KMS-11 (cell line): ENCODE measurements around the gene MAGEH1.

Experiments
- H2AFZ ChIP-seq: fragments of 200-600 bp; sonication (generic); 2 replicates; pipeline ENCODE4 v1.6.1; 2016; ENCODE audit warnings: antibody characterized with exemption, mixed run types, low read depth
- H3K27ac ChIP-seq: fragments of 200-600 bp; sonication (generic); 2 replicates; pipeline ENCODE4 v1.6.1; 2016; ENCODE audit warnings: mild to moderate bottlenecking, mixed run types
- H3K27me3 ChIP-seq: fragments of 200-600 bp; sonication (generic); 2 replicates; pipeline ENCODE4 v1.6.1; 2017; ENCODE audit warnings: mild to moderate bottlenecking, low read depth, mixed run types, moderate library complexity; ENCODE audit not compliant: insufficient read depth
- H3K36me3 ChIP-seq: fragments of 200-600 bp; sonication (generic); 2 replicates; pipeline ENCODE4 v1.6.1; 2017; ENCODE audit warnings: mild to moderate bottlenecking, mixed run types; ENCODE audit not compliant: insufficient read depth
- H3K4me1 ChIP-seq: fragments of 200-600 bp; sonication (generic); 2 replicates; pipeline ENCODE4 v1.6.1; 2016; ENCODE audit warnings: mild to moderate bottlenecking, low read depth, mixed run types; ENCODE audit not compliant: poor library complexity, severe bottlenecking
- H3K4me2 ChIP-seq: fragments of 200-600 bp; sonication (generic); 2 replicates; pipeline ENCODE4 v1.7.0; 2016; ENCODE audit warnings: mild to moderate bottlenecking, mixed run types
- H3K4me3 ChIP-seq: fragments of 200-600 bp; sonication (generic); IDR thresholded peaks from 2 replicates; pipeline ENCODE4 v1.6.1; 2017; ENCODE audit warnings: low read depth, low read length, mixed read lengths; ENCODE audit not compliant: insufficient read depth
- H3K79me2 ChIP-seq: fragments of 200-600 bp; sonication (generic); 2 replicates; pipeline ENCODE4 v1.6.1; 2016; ENCODE audit warnings: low read depth, mixed run types; ENCODE audit not compliant: insufficient read depth
- H3K9ac ChIP-seq: fragments of 200-600 bp; sonication (generic); 2 replicates; pipeline ENCODE4 v1.6.1; 2016; ENCODE audit warnings: mild to moderate bottlenecking, mixed run types
- H4K20me1 ChIP-seq: fragments of 200-600 bp; sonication (generic); 2 replicates; pipeline ENCODE4 v1.6.1; 2016; ENCODE audit warnings: mild to moderate bottlenecking, mixed run types; ENCODE audit not compliant: insufficient read depth
- CTCF ChIP-seq: fragments of 200-600 bp; sonication (generic); conservative IDR thresholded peaks from 2 replicates; pipeline ENCODE4 v1.6.1; 2017; ENCODE audit warnings: low read depth, mild to moderate bottlenecking, antibody characterized with exemption, low read length, moderate library complexity, mixed read lengths

Gene MAGEH1

GRCh38 chrX:55490974-55491373 is 39.0 kb downstream of the MAGEH1 start:
- peak overlapping the region; percentile 94 for H3K4me2 ChIP-seq
- peak overlapping the region; percentile 30; the same call in 1 of the 2 replicates for H2AFZ ChIP-seq
- peaks cover 37% of the 10 kb centered on the region for H3K4me1 ChIP-seq
- H3K36me3 ChIP-seq: no peaks in the 10 kb centered on the region
- H4K20me1 ChIP-seq: no peaks in the 10 kb centered on the region
- no peaks in the 10 kb centered on the region for H3K27me3 ChIP-seq
- TF ChIP-seq CTCF: no peak
- H3K27ac ChIP-seq: peak overlapping the region; percentile 87
- no peaks in the 10 kb centered on the region for H3K79me2 ChIP-seq
- H3K9ac ChIP-seq: peak overlapping the region; percentile 32; the same call in 1 of the 2 replicates
- no peak overlapping the region for H3K4me3 ChIP-seq
